ENCODE data around the gene CIT. TPM values are rescaled to one million over a fixed set of nuclear protein-coding genes. Genes with fewer than 3 reads are reported as not detected.
"Not testable (repeated sequence)": the region's sequence is repeated elsewhere in the genome, so short reads cannot be mapped to it uniquely, and the experiment has no call there.

Gene CIT
- total RNA-seq = 1.8 TPM

- peak; percentile 98 for ATAC-seq
- DNase-seq (ENCODE audit: low spot score) = peak; percentile 77
Measured at GRCh38 chr12:119876761-119877638, at the start of gene CIT. CIT (minus strand) TSS chr12:119877320; CDS start chr12:119876168, 1,152 bp downstream.

GRCh38 chr12:119925269-119925668, 48.1 kb upstream of the CIT start:
- DNase-seq (ENCODE audit: low spot score) = no peak
- ATAC-seq = no peak

- ATAC-seq (no peak), DNase-seq (ENCODE audit: low spot score) (no peak)
Measured at GRCh38 chr12:119920064-119920463, 42.9 kb upstream of the CIT start.

GRCh38 chr12:119915894-119916510, 38.9 kb upstream of the CIT start:
- no peak for ATAC-seq
- DNase-seq (ENCODE audit: low spot score) = no peak

- DNase-seq (ENCODE audit: low spot score) (no peak), ATAC-seq (no peak)
Measured at GRCh38 chr12:119914666-119915065, 37.5 kb upstream of the CIT start.

- DNase-seq (ENCODE audit: low spot score) (no peak), ATAC-seq (no peak)
Measured at GRCh38 chr12:119913536-119914330, 36.6 kb upstream of the CIT start.

GRCh38 chr12:119911182-119911581, 34.1 kb upstream of the CIT start:
- no peak for DNase-seq (ENCODE audit: low spot score)
- no peak for ATAC-seq

- ATAC-seq = no peak
- DNase-seq (ENCODE audit: low spot score) = no peak
Measured at GRCh38 chr12:119910586-119910985, 33.5 kb upstream of the CIT start.

GRCh38 chr12:119902084-119902509, 25.0 kb upstream of the CIT start:
- ATAC-seq (peak; percentile 96), DNase-seq (ENCODE audit: low spot score) (peak; percentile 46)

- DNase-seq (ENCODE audit: low spot score) = no peak
- ATAC-seq = no peak
Measured at GRCh38 chr12:119901670-119902069, 24.6 kb upstream of the CIT start.

GRCh38 chr12:119894916-119895315, 17.8 kb upstream of the CIT start:
- no peak for ATAC-seq
- no peak for DNase-seq (ENCODE audit: low spot score)

GRCh38 chr12:119892611-119893010, 15.5 kb upstream of the CIT start:
- DNase-seq (ENCODE audit: low spot score) = peak; percentile 8
- not testable (repeated sequence) for ATAC-seq

GRCh38 chr12:119885549-119885948, 8.4 kb upstream of the CIT start:
- ATAC-seq (no peak), DNase-seq (ENCODE audit: low spot score) (no peak)

- not testable (repeated sequence) for DNase-seq (ENCODE audit: low spot score); ATAC-seq
Measured at GRCh38 chr12:119883791-119884190, 6.7 kb upstream of the CIT start.

- DNase-seq (ENCODE audit: low spot score) (no peak), ATAC-seq (no peak)
Measured at GRCh38 chr12:119883237-119883636, 6.1 kb upstream of the CIT start.

- ATAC-seq = no peak
- no peak for DNase-seq (ENCODE audit: low spot score)
Measured at GRCh38 chr12:119877639-119877948, 474 bp upstream of the CIT start.

- no peak for DNase-seq (ENCODE audit: low spot score)
- ATAC-seq = no peak
Measured at GRCh38 chr12:119870457-119870856, 6.7 kb downstream of the CIT start.

- DNase-seq (ENCODE audit: low spot score) = no peak
- ATAC-seq = no peak
Measured at GRCh38 chr12:119869720-119870119, 7.4 kb downstream of the CIT start.

- DNase-seq (ENCODE audit: low spot score) (no peak), ATAC-seq (no peak)
Measured at GRCh38 chr12:119868992-119869391, 8.1 kb downstream of the CIT start.

- ATAC-seq (no peak), DNase-seq (ENCODE audit: low spot score) (no peak)
Measured at GRCh38 chr12:119864591-119864990, 12.5 kb downstream of the CIT start.

GRCh38 chr12:119859241-119859640, 17.9 kb downstream of the CIT start:
- ATAC-seq = no peak

More at GRCh38 chr12:119859241-119859640, 17.9 kb downstream of the CIT start:
- no peak for DNase-seq (ENCODE audit: low spot score)
